GM12873 (cell line): ENCODE results near the gene HEXD.

Source experiments
- TF ChIP-seq, protein P1 (sequence below): IDR thresholded peaks from 2 replicates; pipeline ENCODE4 v1.5.1; 2012; ENCODE audit warnings: low read depth, mild to moderate bottlenecking, moderate library complexity, low read length, control low read depth; ENCODE audit not compliant: insufficient read depth; ENCODE audit errors: missing control alignments

Gene HEXD

DNA sequence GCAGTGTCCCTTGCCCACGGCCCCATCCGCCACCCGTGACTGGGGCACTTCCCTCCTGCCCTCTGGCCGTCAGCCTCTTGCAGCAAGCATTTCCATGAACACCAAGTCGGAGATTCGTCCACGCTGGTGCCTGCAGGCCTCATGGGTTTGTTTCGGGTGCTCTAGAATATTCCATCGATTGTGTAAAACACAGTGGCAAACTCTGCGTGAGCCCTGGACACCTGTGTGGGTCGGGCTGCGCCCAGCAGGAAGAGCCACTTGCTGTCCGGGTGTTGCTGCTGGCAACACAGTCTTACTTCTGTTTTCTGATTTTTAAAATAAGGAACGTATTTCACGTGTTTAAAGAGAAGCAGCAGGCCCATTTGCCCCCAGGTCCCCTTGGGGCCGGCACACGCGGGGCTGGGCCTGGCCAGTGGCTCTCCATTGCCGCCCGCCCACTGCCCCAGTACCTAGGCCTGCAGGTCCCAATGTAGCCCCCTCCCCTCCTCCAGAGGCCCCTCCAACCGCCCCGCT lies 22.4 kb downstream of the HEXD start:
- TF ChIP-seq, protein P1, sequence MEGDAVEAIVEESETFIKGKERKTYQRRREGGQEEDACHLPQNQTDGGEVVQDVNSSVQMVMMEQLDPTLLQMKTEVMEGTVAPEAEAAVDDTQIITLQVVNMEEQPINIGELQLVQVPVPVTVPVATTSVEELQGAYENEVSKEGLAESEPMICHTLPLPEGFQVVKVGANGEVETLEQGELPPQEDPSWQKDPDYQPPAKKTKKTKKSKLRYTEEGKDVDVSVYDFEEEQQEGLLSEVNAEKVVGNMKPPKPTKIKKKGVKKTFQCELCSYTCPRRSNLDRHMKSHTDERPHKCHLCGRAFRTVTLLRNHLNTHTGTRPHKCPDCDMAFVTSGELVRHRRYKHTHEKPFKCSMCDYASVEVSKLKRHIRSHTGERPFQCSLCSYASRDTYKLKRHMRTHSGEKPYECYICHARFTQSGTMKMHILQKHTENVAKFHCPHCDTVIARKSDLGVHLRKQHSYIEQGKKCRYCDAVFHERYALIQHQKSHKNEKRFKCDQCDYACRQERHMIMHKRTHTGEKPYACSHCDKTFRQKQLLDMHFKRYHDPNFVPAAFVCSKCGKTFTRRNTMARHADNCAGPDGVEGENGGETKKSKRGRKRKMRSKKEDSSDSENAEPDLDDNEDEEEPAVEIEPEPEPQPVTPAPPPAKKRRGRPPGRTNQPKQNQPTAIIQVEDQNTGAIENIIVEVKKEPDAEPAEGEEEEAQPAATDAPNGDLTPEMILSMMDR: no peak

DNA sequence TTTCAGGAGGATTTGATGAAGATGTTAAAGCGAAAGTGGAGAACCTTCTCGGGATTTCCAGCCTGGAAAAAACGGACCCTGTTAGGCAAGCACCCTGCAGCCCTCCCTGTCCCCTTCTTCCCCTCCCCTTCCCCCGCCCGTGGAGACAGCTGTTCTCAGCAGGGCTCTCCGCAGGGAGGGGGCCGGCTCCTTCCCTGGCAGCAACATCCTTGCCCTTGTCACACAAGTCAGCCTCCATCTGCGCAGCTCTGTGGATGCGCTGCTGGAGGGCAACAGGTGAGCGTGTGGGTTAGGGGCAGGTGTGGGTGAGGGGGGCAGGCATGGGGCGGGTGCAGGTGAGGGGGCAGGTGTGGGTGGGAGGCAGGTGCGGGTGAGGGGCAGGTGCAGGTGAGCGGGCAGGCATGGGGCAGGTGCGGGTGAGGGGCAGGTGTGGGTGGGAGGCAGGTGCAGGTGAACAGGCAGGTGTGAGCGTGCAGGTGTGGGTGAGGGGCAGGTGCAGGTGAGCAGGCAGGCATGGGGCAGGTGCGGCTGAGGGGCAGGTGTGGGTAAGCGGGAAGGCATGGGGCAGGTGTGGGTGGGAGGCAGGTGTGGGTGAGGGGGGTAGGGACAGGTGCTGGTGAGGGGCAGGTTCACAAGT lies 23.0 kb downstream of the HEXD start:
- TF ChIP-seq, protein P1: no peak

DNA sequence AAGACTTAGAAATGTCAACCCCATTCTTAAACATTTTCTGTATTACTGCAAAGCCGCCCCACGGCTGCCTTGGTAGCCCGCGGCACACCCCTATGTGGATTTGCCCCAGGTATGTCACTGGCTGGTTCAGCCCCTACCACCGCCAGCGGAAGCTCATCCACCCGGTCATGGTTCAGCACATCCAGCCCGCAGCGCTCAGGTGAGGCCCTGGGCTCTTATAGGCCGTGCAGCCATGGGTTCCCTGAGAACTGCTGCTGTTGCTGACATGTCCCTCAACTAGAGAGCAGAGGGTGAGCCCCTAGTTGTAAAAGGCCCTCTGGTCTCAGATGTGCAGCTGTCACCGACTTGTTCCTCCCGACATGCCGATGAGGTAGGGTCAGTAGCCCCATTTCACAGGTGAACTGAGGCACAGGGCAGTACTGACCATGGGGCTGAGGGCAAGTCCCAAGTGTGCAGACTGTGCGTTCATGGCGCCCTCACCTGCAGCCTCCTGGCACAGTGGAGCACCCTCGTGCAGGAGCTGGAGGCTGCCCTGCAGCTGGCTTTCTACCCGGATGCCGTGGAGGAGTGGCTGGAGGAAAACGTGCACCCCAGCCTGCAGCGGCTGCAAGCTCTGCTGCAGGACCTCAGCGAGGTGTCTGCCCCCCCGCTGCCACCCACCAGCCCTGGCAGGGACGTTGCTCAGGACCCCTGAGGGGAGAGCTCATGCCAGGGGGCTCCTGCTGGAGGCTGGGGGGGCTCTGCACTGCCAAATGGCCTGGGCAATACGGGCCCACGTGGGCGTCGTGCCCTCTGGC lies 23.7 kb downstream of the HEXD start:
- TF ChIP-seq, protein P1: no peak

DNA sequence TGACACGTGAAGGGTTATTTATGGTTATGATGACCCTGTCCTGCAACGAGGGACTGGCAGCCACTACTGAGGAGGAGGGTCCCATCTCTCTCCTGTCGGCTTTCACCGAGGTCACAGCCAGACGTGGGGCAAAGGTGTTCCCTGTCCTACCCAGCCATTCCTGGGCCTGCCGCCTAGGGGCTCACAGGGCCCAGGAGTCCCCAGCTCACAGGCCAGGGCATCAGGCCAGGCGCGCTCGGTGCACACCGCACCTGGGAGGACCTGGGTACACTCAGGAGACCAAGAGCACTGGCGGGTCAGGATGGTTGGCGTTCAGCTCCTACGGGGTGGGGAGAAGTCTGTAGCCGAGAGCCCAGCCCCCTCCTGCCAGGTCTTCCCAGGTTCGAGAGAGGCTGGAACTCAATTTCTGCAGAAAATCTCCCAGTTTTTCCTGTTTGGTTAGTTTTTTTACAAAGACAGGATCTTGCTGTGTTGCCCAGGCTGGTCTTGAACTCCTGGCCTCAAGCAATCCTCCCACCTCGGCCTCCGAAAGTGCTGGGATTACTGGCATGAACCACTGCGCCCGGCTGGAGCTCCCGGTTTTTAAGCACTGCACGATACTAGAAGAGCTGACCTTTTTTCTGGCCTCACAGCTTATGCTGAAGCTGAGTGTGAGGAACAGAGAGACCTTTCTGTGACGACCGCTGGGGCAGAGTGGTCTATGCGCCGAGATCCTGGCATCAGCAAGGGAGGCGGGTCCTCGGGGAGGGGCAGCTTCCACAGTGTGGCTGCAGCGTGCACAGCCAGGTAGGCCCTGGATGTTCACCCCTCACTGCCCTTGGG lies 24.7 kb downstream of the HEXD start:
- TF ChIP-seq, protein P1: no peak

DNA sequence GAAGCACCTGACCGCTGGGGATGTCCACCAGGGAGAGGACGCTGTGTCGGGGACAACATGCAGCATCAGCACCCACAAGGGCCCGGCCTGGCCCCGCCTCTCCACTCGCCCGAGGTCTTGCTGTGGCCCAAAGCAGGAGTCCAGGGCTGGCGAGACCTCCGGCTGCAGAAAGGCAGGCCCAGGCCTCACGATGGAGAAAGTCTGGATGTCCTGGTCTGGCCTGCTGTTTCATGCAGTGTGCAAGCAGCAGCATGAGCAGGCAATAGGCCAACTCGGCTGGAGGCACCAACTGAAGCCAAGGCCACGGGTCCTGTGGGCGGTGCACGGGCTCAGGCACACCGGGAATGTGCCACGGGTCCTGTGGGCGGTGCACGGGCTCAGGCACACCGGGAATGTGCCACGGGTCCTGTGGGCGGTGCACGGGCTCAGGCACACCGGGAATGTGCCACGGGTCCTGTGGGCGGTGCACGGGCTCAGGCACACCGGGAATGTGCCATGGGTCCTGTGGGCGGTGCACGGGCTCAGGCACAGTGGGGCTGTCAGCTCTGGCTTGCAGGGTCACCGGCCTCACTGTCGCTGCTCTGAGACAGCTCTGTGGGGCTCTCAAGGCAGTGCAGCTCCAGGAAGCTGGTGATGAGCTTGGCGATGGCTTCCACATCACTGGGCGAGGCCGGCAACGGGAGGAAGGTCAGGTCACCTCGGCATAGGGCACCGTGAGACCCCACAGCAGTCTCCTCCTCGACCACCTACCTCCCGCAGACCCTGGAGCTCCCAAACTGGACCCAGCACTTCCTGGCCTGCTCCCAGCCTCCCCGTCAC lies 25.5 kb downstream of the HEXD start:
- TF ChIP-seq, protein P1: no peak

DNA sequence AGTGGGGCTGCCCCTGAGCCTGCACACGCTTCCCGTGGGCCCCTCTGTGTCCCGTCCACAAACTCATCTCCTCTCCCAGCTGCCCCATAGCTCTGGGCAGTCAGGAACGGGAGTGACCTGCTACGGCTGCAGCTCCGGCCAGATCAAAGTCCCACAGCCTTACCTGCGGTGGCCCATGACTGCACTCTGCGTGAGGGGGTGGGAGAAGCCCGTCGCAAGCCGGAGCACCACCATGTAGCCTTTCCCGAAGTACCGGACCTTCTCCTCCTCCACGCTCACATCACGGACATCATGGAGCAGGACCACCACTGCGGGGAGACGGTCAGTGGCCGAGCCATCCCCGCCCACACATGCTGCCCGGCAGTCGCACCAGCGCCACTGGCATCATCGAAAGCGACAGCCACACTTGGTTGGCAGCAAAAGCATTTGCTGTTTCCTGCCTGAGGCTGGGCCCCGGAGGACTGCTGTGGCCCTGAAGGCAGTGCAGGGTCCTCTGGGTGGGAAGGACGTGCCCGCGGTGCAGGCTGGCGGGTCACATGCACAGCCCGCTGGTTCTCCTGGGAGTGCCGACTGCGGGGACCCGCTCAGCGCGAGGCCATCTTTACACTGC lies 26.2 kb downstream of the HEXD start:
- TF ChIP-seq, protein P1: no peak
